Posterior vena cava (tissue), 2 donors: ENCODE data around the gene SMIM38. TPM values are rescaled to one million over a fixed set of nuclear protein-coding genes. Genes with fewer than 3 reads are reported as not detected.

Experiments
- total RNA-seq, 2 donors: library from RNA; stranded (reverse); fragmentation: NEBNext Ultra II Directional; extraction: Animal tissue kit (Norgen Biotek cat#: 25700); gene quantifications; one replicate each; pipeline ENCODE4 v1.2.1, GENCODE V29; 2021
- donor health status: DM: yes; HTN: yes; CAD: no.
- donor health status: DM: yes; HTN: yes; CAD: no.

Gene SMIM38
- total RNA-seq, 2 donors from 2014 or later: 0.76 to 1.4 TPM

Other genes starting within 250 kb of the SMIM38 start
- gene MRGPRD, start 174.9 kb upstream of the SMIM38 start, total RNA-seq: not detected
- gene MRGPRF, start 142.7 kb upstream of the SMIM38 start, total RNA-seq: 100 to 1,000 TPM; 117 to 138 TPM
- 10 to 100 TPM; 24.8 to 25.4 TPM for gene TPCN2, start 107.0 kb upstream of the SMIM38 start, total RNA-seq
- gene MYEOV, start 138.2 kb downstream of the SMIM38 start, total RNA-seq: under 1 TPM; 0.46 to 0.57 TPM